Heart right ventricle (tissue), 16 donors: ENCODE measurements around the gene SATB2. TPM values are rescaled to one million over a fixed set of nuclear protein-coding genes. Genes with fewer than 3 reads are reported as not detected.
A peak's percentile ranks its signal among the peaks of the same experiment; 100 is the strongest.

Experiments used
- ATAC-seq, 8 donors: fragments of 200-7000 bp; cut with Tn5 transposase; one replicate each; pipeline ENCODE4 v1.9.1; 2020; ENCODE audit warnings: mild to moderate bottlenecking in 8 of 8, moderate library complexity in 8 of 8, moderate number of reproducible peaks in 1 of 8
- DNase-seq, 2 donors: peaks; one replicate each; pipeline ENCODE4 v3.0.0-alpha.2; 2020
- H3K27ac ChIP-seq, 10 donors: fragments of 200-600 bp; sonication (generic) in 2 of 10; one replicate each; pipeline versions ENCODE4 v1.5.0 to v1.8.0; 2020 to 2022; ENCODE audit warnings: mild to moderate bottlenecking in 3 of 10
- H3K27me3 ChIP-seq, 7 donors: fragments of 200-600 bp; one replicate each; pipeline ENCODE4 v1.8.0; 2021 to 2022; ENCODE audit warnings: mild to moderate bottlenecking in 2 of 7
- H3K36me3 ChIP-seq, 9 donors: fragments of 200-600 bp; sonication (generic) in 1 of 9; one replicate each; pipeline versions ENCODE4 v1.5.0 to v1.8.0; 2020 to 2022; ENCODE audit warnings: mild to moderate bottlenecking in 2 of 9
- H3K4me1 ChIP-seq, 9 donors: fragments of 200-600 bp; sonication (generic) in 1 of 9; one replicate each; pipeline versions ENCODE4 v1.5.0 to v1.8.0; 2020 to 2022; ENCODE audit warnings: mild to moderate bottlenecking in 4 of 9
- H3K4me3 ChIP-seq, 10 donors: fragments of 200-600 bp; sonication (generic) in 2 of 10; one replicate each; pipeline versions ENCODE4 v1.5.0 to v1.8.0; 2020 to 2022; ENCODE audit warnings: mild to moderate bottlenecking in 7 of 10, moderate library complexity in 2 of 10
- H3K9me3 ChIP-seq, 11 donors: fragments of 200-600 bp in 10 of 11; sonication (generic) in 2 of 11; one replicate each; pipeline versions ENCODE4 v1.5.0 to v1.8.0; 2013 to 2022; ENCODE audit warnings: mild to moderate bottlenecking in 2 of 11, control low read depth in 1 of 11, moderate library complexity in 1 of 11
- CTCF ChIP-seq, 9 donors: fragments of 200-600 bp; sonication (generic) in 2 of 9; IDR thresholded peaks; one replicate each; pipeline versions ENCODE4 v1.5.0 to v1.8.0; 2021 to 2022; ENCODE audit warnings: antibody characterized with exemption in 9 of 9, mild to moderate bottlenecking in 5 of 9, moderate library complexity in 1 of 9
- WGBS, 2 donors: extraction: QIAGEN DNeasy Blood & Tissue Kit; methylation state at CpG; one replicate each; pipeline ENCODE4 v1.1.7; 2013; ENCODE audit warnings: inconsistent platforms in 1 of 2; 5-methylcytosine and 5-hydroxymethylcytosine counted together
- intact Hi-C, 10 donors: fragments of 100-400 bp; cut with DNase I; formaldehyde crosslinking; loops; one replicate each; pipeline versions ENCODE4 v1.11.1 to v1.14.2; 2022
- polyA plus RNA-seq, 2 donors: library from polyadenylated mRNA; stranded (reverse); fragments of 200-250 nt; gene quantifications; one replicate each; pipeline ENCODE4 v1.2.3, GENCODE V29; 2013
- total RNA-seq, 10 donors: library from RNA; stranded (reverse); fragmentation: NEBNext Ultra II Directional in 3 of 10; extraction: Animal tissue kit (Norgen Biotek cat#: 25700) in 3 of 10; gene quantifications; one replicate each; pipeline versions ENCODE4 v1.2.1 to v1.2.4, GENCODE V29; 2021 to 2023
- donor health status: Arrhythmogenic right ventricular cardiomyopathy.
- donor health status: ischemic (EF 13 %, LVEDD 7.1; RV severe dilation, severe dysfunction).
- donor health status: healthy with polysubstance abuse.
- donor health status: DM: no; HTN: yes; CAD: no.
- donor health status: DM: no; HTN: no; CAD: no.
- donor health status: ischemic (EF 25% LVEDD 6.9; RV normal size, moderate dysfunction).
- donor health status: ischemic (EF 25% LVEDD 5.7; RV mildly dilated, moderate dysfunction).
- donor health status: healthy.
- donor health status: DM: yes; HTN: yes; CAD: no.
- donor health status: Ischemic cardiomyopathy.
- donor health status: ischemic (EF 35%, LVEDD 5.7; RV mildly dilated, moderate dysfunction).
- donor health status: nonischemic (EF 11% LVEDD 7.7; RV severe dilation, severe dysfunction).
- donor health status: DM: yes; HTN: yes; CAD: no.
- donor health status: PGD.
- donor health status: ischemic (EF 29% LVEDD 5.4; RV normal size, mild dysfunction).
- donor health status: nonischemic (EF 23%, LVEDD 6.1; RV moderate dilation, normal function).

Gene SATB2
- total and polyA plus RNA-seq, 12 donors: 0.29 to 2.3 (median 0.70) TPM

- no peak for TF ChIP-seq CTCF (IDR thresholded peaks at IDR 0.05)
- intact Hi-C loops: loop anchor here in 1 of 10 donors (10.0 kb wide), 1 partner anchor 1149 kb away; no protein-coding TSS in a partner anchor
- Histone ChIP-seq H3K36me3 (no peaks in the 10 kb centered on the region), H3K4me3 (peak overlapping the region; percentile 0 to 61 (median 49)), H3K9me3 (no peaks in the 10 kb centered on the region), H3K4me1 (peaks cover 16 to 52% (median 30%) of the 10 kb centered on the region in 9 donors), H3K27me3 (peaks cover 56 to 94% (median 93%) of the 10 kb centered on the region in 7 donors), H3K27ac (no peak overlapping the region)
- WGBS, 2 donors: 3 to 4% methylated on average over 64 of the region's 64 CpGs
- no peak for DNase-seq
- no peak for ATAC-seq
Observed at GRCh38 chr2:199463708-199464605, 6.2 kb upstream of the SATB2 start.

DNA sequence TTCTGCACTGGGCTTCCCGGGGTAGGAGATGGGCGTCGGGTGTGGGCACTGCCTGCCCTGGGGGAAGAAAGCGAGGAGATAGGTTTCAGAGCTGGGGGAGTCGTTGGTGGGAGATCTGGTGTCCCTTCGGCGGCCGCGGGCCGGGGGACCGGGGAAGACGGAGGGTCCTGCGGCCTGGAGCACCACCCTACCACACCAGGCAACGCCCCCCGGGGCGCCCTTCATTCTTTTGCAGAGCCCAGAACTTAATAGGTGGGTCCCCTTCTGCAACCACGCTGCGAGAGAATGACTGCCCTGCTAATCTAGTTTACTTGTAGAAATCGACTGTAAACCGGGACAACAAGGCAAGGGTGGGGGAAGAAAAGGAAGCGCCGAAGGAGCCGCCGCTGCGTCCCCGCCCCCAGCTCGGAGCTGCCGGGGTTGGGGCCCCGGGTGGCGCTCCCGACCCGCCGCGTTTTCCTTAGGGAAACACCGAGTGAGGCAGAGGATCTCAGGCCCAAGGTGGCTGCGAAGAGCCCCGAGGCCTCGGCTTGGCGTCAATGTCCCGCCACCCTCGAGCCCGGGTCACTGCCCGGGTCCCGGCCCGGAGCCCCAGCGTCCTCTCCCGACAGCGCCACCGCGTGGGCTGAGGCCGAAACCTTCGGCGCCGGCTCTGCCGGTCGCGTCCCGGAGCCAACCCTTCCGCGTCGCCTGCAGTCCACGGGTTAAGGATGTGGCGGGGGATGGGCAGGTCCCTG is 5.4 kb upstream of the SATB2 start:
- peak; percentile 34 to 85 (median 79) for TF ChIP-seq CTCF (IDR thresholded peaks at IDR 0.05)
- peak; percentile 44 to 76 for DNase-seq
- ATAC-seq: peak; percentile 21 to 61 (median 48)
- Histone ChIP-seq H3K4me1 (peaks cover 16 to 48% (median 29%) of the 10 kb centered on the region in 9 donors), H3K36me3 (no peaks in the 10 kb centered on the region), H3K9me3 (no peaks in the 10 kb centered on the region), H3K27ac (no peak overlapping the region), H3K27me3 (peaks cover 47 to 91% (median 85%) of the 10 kb centered on the region in 7 donors), H3K4me3 (peak overlapping the region; percentile 0 to 61 (median 49))
- WGBS, 2 donors: 1% methylated on average over 61 to 63 of the region's 63 CpGs
- intact Hi-C loops: loop anchor here in 1 of 10 donors (10.0 kb wide), 1 partner anchor 1148 kb away; no protein-coding TSS in a partner anchor

- H3K4me1 ChIP-seq: peaks cover 18 to 52% (median 33%) of the 10 kb centered on the region in 9 donors
- no peak for TF ChIP-seq CTCF (IDR thresholded peaks at IDR 0.05)
- peaks cover 41 to 91% (median 81%) of the 10 kb centered on the region in 7 donors for H3K27me3 ChIP-seq
- H3K27ac ChIP-seq: no peak overlapping the region
- DNase-seq (no peak), ATAC-seq (no peak)
- no peaks in the 10 kb centered on the region for H3K9me3 ChIP-seq
- intact Hi-C loops: loop anchor here in 1 of 10 donors (10.0 kb wide), 1 partner anchor 1148 kb away; no protein-coding TSS in a partner anchor
- no peaks in the 10 kb centered on the region for H3K36me3 ChIP-seq
- WGBS, 2 donors: 1 to 5% methylated on average over 46 of the region's 46 CpGs
- H3K4me3 ChIP-seq: peak overlapping the region in 3 of 10 donors; percentile 26 to 61 (median 58)
Observed at GRCh38 chr2:199462347-199462955, 4.7 kb upstream of the SATB2 start.
